GM21825 (cell line): ENCODE data around the gene KLHL15.

Source experiments
- ATAC-seq: cut with Tn5 transposase; IDR thresholded peaks from one replicate; pipeline ENCODE4 v1.9.1; 2021; ENCODE audit warnings: mild to moderate bottlenecking, moderate library complexity; ENCODE audit not compliant: unreplicated experiment

Gene KLHL15

DNA sequence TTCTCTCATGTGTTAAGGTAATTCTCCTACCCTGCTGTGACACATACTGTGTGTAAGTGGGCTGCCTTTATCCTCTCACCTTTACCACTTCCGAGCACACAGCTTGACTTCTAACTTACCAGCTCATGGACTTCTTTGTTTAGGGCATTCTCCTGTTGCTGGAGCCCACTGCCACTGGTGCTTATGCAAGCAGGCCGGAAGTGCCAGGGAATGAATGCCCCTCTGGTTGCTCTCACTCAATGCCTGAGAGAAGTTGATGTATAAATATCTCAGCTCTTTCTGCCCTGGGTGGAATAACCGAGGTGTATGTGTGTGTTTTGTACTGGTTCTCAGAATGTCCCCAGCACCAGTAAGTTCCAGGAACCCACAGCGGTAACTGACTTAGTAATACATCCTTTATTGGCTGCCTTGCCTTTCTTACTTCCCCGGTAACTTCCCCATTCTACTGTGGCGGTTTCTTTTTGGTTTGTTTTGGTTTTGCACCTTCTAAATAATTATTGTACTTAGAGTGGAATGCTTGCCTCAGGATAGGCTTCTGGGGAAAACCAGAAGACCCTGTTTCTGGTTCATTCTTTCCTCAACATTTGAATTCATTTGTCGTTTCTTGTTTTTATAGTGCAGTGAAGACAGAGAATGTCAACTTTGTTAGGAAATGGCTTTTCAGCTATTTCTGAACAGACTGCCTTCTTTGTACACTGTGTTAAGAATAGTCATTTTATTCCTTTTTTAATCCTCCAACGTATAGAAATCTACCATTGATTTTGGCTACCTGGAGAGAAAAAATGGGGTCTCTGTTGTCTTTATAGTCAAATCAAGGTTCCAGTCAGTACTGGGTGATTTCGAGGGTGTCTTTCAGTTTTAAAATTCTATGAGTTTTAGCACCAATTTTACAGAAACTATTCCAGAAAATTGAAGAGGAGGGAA, 73.7 kb downstream of the KLHL15 start:
- ATAC-seq: peak; percentile 96

- ATAC-seq: no peak
Measured at GRCh38 chrX:23952391-23952790, 74.6 kb downstream of the KLHL15 start.

DNA sequence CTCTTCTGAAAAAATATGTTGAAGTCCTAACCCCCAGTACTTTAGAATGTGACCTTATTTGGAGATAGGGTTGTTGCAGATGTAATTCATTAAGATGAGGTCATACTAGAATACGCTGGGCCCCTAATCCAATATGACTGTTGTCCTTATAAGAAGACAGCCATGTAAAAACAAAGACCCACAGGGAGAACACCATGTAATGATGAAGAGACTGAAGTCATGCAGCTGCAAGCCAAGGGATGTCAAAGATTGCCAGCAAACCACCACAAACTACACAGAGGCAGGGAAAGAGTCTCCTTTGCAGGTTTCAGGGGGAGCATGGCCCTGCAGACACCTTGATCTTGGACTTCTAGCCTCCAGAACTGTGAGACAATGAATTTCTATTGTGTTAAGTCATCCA, 81.8 kb downstream of the KLHL15 start:
- ATAC-seq: no peak

- ATAC-seq: no peak
Measured at GRCh38 chrX:23944234-23944633, 82.8 kb downstream of the KLHL15 start.

GRCh38 chrX:23939203-23939602, 87.8 kb downstream of the KLHL15 start:
- ATAC-seq: no peak

- no peak for ATAC-seq
Measured at GRCh38 chrX:23938690-23939089, 88.3 kb downstream of the KLHL15 start.

DNA sequence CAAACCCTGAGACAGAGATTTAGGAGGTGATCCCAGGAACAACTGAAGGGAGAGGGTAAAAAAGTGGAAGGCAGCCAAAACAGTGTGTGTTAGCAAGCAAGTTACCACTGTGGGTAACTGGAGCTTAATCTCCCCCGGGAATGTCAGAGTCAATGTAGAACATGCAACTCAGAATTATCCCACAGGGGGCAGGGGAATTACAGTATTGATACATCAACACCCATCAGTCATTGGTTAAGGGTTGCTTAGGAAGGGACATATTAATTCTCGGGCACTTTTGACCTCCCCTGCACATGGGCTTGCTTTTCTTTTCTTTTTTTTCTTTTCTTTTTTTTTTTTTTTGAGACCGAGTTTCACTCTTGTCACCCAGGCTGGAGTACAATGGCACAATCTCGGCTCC, 89.9 kb downstream of the KLHL15 start:
- ATAC-seq: no peak

DNA sequence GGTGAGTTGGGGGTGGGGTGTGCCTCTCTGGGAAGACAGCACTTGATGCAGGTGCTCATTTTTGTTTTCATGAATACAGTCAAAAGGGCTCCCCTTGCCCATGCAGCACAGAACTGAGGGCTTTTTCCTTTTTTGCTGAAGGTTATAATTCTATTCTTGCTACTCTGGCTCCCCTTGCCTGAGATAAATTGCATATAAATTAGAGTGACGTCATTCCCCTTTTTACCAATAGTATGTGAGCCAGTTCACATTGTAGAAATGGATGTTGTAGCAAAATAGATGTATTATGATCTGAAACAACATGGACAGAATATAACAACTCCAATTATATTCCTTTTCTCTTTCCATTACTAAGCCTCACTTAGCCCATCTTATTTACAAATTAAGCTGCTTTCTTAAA, 90.8 kb downstream of the KLHL15 start:
- no peak for ATAC-seq

GRCh38 chrX:23935106-23935505, 91.9 kb downstream of the KLHL15 start:
- no peak for ATAC-seq
